GM12878 (cell line): ENCODE data around the gene CSMD2. TPM values are rescaled to one million over a fixed set of nuclear protein-coding genes. Genes with fewer than 3 reads are reported as not detected.

Source experiments
- ATAC-seq: fragments of 200-7000 bp; cut with Tn5 transposase; 3 replicates; pipeline ENCODE4 v1.9.1; 2020; ENCODE audit warnings: mild to moderate bottlenecking, moderate library complexity
- BruUV-seq: library from RNA; stranded (reverse); fragments of 400-500 nt; replicated peaks from 2 replicates; lab custom pipeline; 2021; lab: Mats Ljungman, UMichigan
- CTCF ChIA-PET: fragments of 300-600 bp; sonication (Branson Sonifier 250); formaldehyde crosslinking; extraction: SDS; loops from one replicate; lab custom pipeline; 2021; ENCODE audit warnings: inconsistent platforms; lab: Yijun Ruan, JAX
- POLR2A ChIA-PET: fragments of 350-600 bp; formaldehyde crosslinking; extraction: SDS; loops from one replicate; lab custom pipeline; 2021; ENCODE audit warnings: inconsistent platforms; lab: Charles Lee
- RAD21 ChIA-PET: fragments of 300-600 bp; sonication (Branson Sonifier 250); formaldehyde crosslinking; loops from one replicate; lab custom pipeline; 2023; ENCODE audit warnings: antibody characterized with exemption; ENCODE audit not compliant: unreplicated experiment; lab: Charles Lee
- SMC1A ChIA-PET: fragments of 300-600 bp; sonication (Branson Sonifier 250); formaldehyde crosslinking; loops from one replicate; lab custom pipeline; 2023; ENCODE audit not compliant: unreplicated experiment, uncharacterized antibody; lab: Charles Lee
- DNase-seq: peaks from one replicate; pipeline ENCODE4 v3.0.0-alpha.2; 2011; ENCODE audit warnings: low read depth, low spot score
- FAIRE-seq: peaks from 3 replicates; lab custom pipeline; 2011; peaks lifted over from hg19 to GRCh38; lab: Jason Lieb, UNC
- H2AFZ ChIP-seq: 2 replicates; pipeline ENCODE4 v1.6.0; 2011; ENCODE audit warnings: low read depth, low read length, control low read depth; ENCODE audit not compliant: control insufficient read depth
- H3K27ac ChIP-seq: 2 replicates; pipeline ENCODE4 v1.5.1; 2011; ENCODE audit warnings: control low read depth; ENCODE audit not compliant: control insufficient read depth, insufficient read depth
- H3K27me3 ChIP-seq, 2 experiments: replicated peaks in 1 of 2; 2 replicates each; pipeline versions ENCODE4 v1.6.0 to v1.6.1; 2011; ENCODE audit warnings: low read length in 1 of 2; ENCODE audit not compliant: control insufficient read depth in 2 of 2, insufficient read depth in 2 of 2
- H3K36me3 ChIP-seq, 2 experiments: 2 replicates each; pipeline ENCODE4 v1.5.1; 2011; ENCODE audit warnings: low read length in 1 of 2; ENCODE audit not compliant: control insufficient read depth in 2 of 2, insufficient read depth in 2 of 2
- H3K4me1 ChIP-seq: 2 replicates; pipeline ENCODE4 v1.6.1; 2011; ENCODE audit warnings: mild to moderate bottlenecking, low read length, moderate library complexity, mixed read lengths; ENCODE audit not compliant: control insufficient read depth, insufficient read depth
- H3K4me2 ChIP-seq: 2 replicates; pipeline ENCODE4 v1.6.0; 2011; ENCODE audit warnings: control low read depth; ENCODE audit not compliant: control insufficient read depth, insufficient read depth
- H3K4me3 ChIP-seq: fragments of 200-600 bp; sonication (generic); 2 replicates; pipeline ENCODE4 v1.5.1; 2016
- H3K79me2 ChIP-seq: 2 replicates; pipeline ENCODE4 v1.6.0; 2011; ENCODE audit warnings: low read length; ENCODE audit not compliant: control insufficient read depth, insufficient read depth
- H3K9ac ChIP-seq: 2 replicates; pipeline ENCODE4 v1.8.0; 2011; ENCODE audit warnings: low read length, control low read depth, mixed read lengths; ENCODE audit not compliant: control insufficient read depth, insufficient read depth
- H3K9me3 ChIP-seq: replicated peaks from 3 replicates; pipeline ENCODE4 v1.5.1; 2011; ENCODE audit warnings: mild to moderate bottlenecking, low read length; ENCODE audit not compliant: control insufficient read depth, insufficient read depth
- H4K20me1 ChIP-seq: 2 replicates; pipeline ENCODE4 v1.6.0; 2011; ENCODE audit not compliant: control insufficient read depth, insufficient read depth
- CHD1 ChIP-seq: IDR thresholded peaks from 2 replicates; pipeline ENCODE4 v1.6.1; 2012; ENCODE audit warnings: low read depth, low read length, improper control_type of control experiment
- CREB1 ChIP-seq: IDR thresholded peaks from 2 replicates; pipeline ENCODE4 v1.6.1; 2012; ENCODE audit warnings: low read depth, mild to moderate bottlenecking, inconsistent platforms
- EZH2 ChIP-seq: IDR thresholded peaks from 2 replicates; pipeline ENCODE4 v1.6.1; 2012; ENCODE audit warnings: low read depth, mild to moderate bottlenecking, control low read depth, inconsistent platforms, low read length, borderline replicate concordance; ENCODE audit not compliant: control insufficient read depth
- HSF1 ChIP-seq: fragments of 150-350 bp; IDR thresholded peaks from 2 replicates; pipeline ENCODE4 v1.6.1; 2014; ENCODE audit warnings: mild to moderate bottlenecking, low read depth, low read length
- NFIC ChIP-seq: IDR thresholded peaks from 2 replicates; pipeline ENCODE4 v1.6.1; 2012; ENCODE audit warnings: low read depth, mild to moderate bottlenecking, inconsistent platforms, low read length, moderate library complexity
- NFYA ChIP-seq: IDR thresholded peaks from 2 replicates; pipeline ENCODE4 v1.6.1; 2011; ENCODE audit warnings: low read depth, mild to moderate bottlenecking, low read length, improper control_type of control experiment, borderline replicate concordance
- RBBP5 ChIP-seq: fragments of 200-600 bp; sonication (generic); conservative IDR thresholded peaks from 2 replicates; pipeline ENCODE4 v1.6.1; 2016
- RFX5 ChIP-seq: IDR thresholded peaks from 2 replicates; pipeline ENCODE4 v1.6.1; 2011; ENCODE audit warnings: low read depth, low read length, improper control_type of control experiment
- SMARCA5 ChIP-seq: fragments of 450-650 bp; IDR thresholded peaks from 2 replicates; pipeline ENCODE4 v1.6.1; 2017; ENCODE audit warnings: mild to moderate bottlenecking
- ZNF207 ChIP-seq: fragments of 450-650 bp; IDR thresholded peaks from 2 replicates; pipeline ENCODE4 v1.6.1; 2014; ENCODE audit warnings: antibody characterized with exemption, mild to moderate bottlenecking, borderline replicate concordance
- ZNF274 ChIP-seq: IDR thresholded peaks from one replicate; pipeline ENCODE4 v1.8.0; 2011; ENCODE audit not compliant: insufficient read length, insufficient read depth
- whole genome bisulfite sequencing: methylation state at CpG from one replicate; pipeline ENCODE4 v1.1.6; 2016; ENCODE audit warnings: low lambda C conversion rate; ENCODE audit not compliant: insufficient replicate concordance, insufficient coverage; ENCODE audit errors: missing lambda C conversion rate; 5-methylcytosine and 5-hydroxymethylcytosine counted together
- in situ Hi-C: fragments of 300-500 bp; cut with MboI; formaldehyde crosslinking; loops from 9 replicates; pipeline ENCODE4 v1.14.3; 2018; ENCODE audit warnings: mixed read lengths
- intact Hi-C: fragments of 100-400 bp; cut with micrococcal nuclease; formaldehyde crosslinking; loops from one replicate; pipeline ENCODE4 v1.14.2; 2022; ENCODE audit not compliant: unreplicated experiment
- polyA plus RNA-seq, 11 experiments: library from polyadenylated mRNA; depleted of rRNA in 4 of 11; unstranded in 6 of 11; stranded (reverse) in 5 of 11; fragments of >200 nt; fragmentation: Nextera tagmentation in 4 of 11; fragmentation: Illumina TruSeq in 1 of 11; extraction: Ambion mirVana in 4 of 11; extraction: Trizol in 1 of 11; gene quantifications; 1 replicate in 1 of 11; 2 replicates in 10 of 11; pipeline versions ENCODE4 v1.2.1 to v1.2.3, GENCODE V29; 2011 to 2016; ENCODE audit warnings: inconsistent platforms in 2 of 11, missing spikeins in 2 of 11, low read depth in 1 of 11
- total RNA-seq, 4 experiments: library from RNA; depleted of rRNA in 3 of 4; stranded (reverse); fragments of >200 nt in 3 of 4; fragmentation: Illumina TruSeq in 1 of 4; extraction: Trizol in 1 of 4; gene quantifications; 2 replicates each; pipeline versions ENCODE4 v1.2.1 to v1.2.3, GENCODE V29; 2013 to 2021

CSMD2 gene
- total and polyA plus RNA-seq, 10 of the 15 experiments (the other 5 are each of a cell fraction or from before 2014, with no cell fraction given): under 0.01 TPM; not detected in 9

GRCh38 chr1:33572387-33572786, 592.6 kb downstream of the CSMD2 start:
- intact Hi-C loops (no loop called here), in situ Hi-C loops (no loop called here)
- H3K79me2 ChIP-seq: no peaks in the 10 kb centered on the region
- ATAC-seq (no peak), DNase-seq (no peak), FAIRE-seq (no peak)
- no peak overlapping the region for H3K9ac ChIP-seq
- CTCF ChIA-PET: no interaction called here
- POLR2A ChIA-PET: no interaction called here
- no peak overlapping the region for H2AFZ ChIP-seq
- H3K4me2 ChIP-seq: no peak overlapping the region
- H3K4me1 ChIP-seq: no peaks in the 10 kb centered on the region
- no peak overlapping the region for H3K27ac ChIP-seq
- no peaks in the 10 kb centered on the region for H4K20me1 ChIP-seq
- no peaks in the 10 kb centered on the region; a peak in 2 of 4 replicates for H3K27me3 ChIP-seq
- no TSS peak for BruUV-seq
- SMC1A ChIA-PET: no interaction called here
- RAD21 ChIA-PET: no interaction called here
- H3K4me3 ChIP-seq: no peak overlapping the region
- no peak for TF ChIP-seq CREB1
- TF ChIP-seq NFYA: no peak
- no peak for TF ChIP-seq RBBP5
- no peak for TF ChIP-seq RFX5
- no peak for TF ChIP-seq HSF1
- no peak for TF ChIP-seq EZH2
- no peak for TF ChIP-seq CHD1
- TF ChIP-seq ZNF207: no peak
- no peak for TF ChIP-seq SMARCA5
- TF ChIP-seq ZNF274: no peak
- TF ChIP-seq NFIC: no peak
- TF ChIP-seq, all 136 proteins: peak for 0
- no peaks in the 10 kb centered on the region for H3K9me3 ChIP-seq
- H3K36me3 ChIP-seq: no peaks in the 10 kb centered on the region
- 39% methylated on average over 4 of the region's 5 CpGs for WGBS
